ENCODE results near the gene TMC6. TPM values are rescaled to one million over a fixed set of nuclear protein-coding genes. Genes with fewer than 3 reads are reported as not detected.

TMC6 gene
- total and polyA plus RNA-seq, 2 of the 13 experiments (the other 11 are each of a cell fraction or from before 2014, with no cell fraction given) = 48.4 to 99.1 TPM

GRCh38 chr17:78128551-78129350, at the start of gene TMC6 (continued):
- TF ChIP-seq THAP7 (CRISPR knock-in tag; IDR thresholded peaks at IDR 0.05) = peak; percentile 15; the same call in 1 of the 2 replicates
- TF ChIP-seq ZNF230 (CRISPR knock-in tag; IDR thresholded peaks at IDR 0.05) = no peak
- TF ChIP-seq HNF4A (CRISPR knock-in tag; IDR thresholded peaks at IDR 0.05) = peak; percentile 4; the same call in 1 of the 2 replicates
- TF ChIP-seq ETS1 (CRISPR knock-in tag; IDR thresholded peaks at IDR 0.05) = no peak
- no peak for TF ChIP-seq RFXANK (CRISPR knock-in tag; IDR thresholded peaks at IDR 0.05)
- no peak for TF ChIP-seq SRSF1 (optimal IDR thresholded peaks at IDR 0.05; ENCODE audit: low read depth, low read length)
- no peak for TF ChIP-seq NFIB (CRISPR knock-in tag; IDR thresholded peaks at IDR 0.05; ENCODE audit: borderline replicate concordance)
- TF ChIP-seq ZNF768 (CRISPR knock-in tag; IDR thresholded peaks at IDR 0.05) = peak; percentile 40; the same call in 1 of the 2 replicates
- TF ChIP-seq PHF8 (CRISPR knock-in tag; IDR thresholded peaks at IDR 0.05) = no peak; the same call in none of the 2 replicates
- peak; percentile 27; the same call in 1 of the 2 replicates for TF ChIP-seq ZNF709 (CRISPR knock-in tag; IDR thresholded peaks at IDR 0.05)
- TF ChIP-seq ATF5 (CRISPR knock-in tag; IDR thresholded peaks at IDR 0.05; ENCODE audit: low read depth) = no peak
- peak; percentile 28; the same call in 1 of the 2 replicates for TF ChIP-seq GFI1 (CRISPR knock-in tag; IDR thresholded peaks at IDR 0.05; ENCODE audit: borderline replicate concordance)
- TF ChIP-seq ZNF605 (CRISPR knock-in tag; IDR thresholded peaks at IDR 0.05) = peak; percentile 10; the same call in 1 of the 2 replicates
- no peak for TF ChIP-seq ZNF224 (CRISPR knock-in tag; IDR thresholded peaks at IDR 0.05)
- TF ChIP-seq FOXC1 (CRISPR knock-in tag; IDR thresholded peaks at IDR 0.05; ENCODE audit: borderline replicate concordance) = 0 out of 2 replicates have a peak, but pooled peaks have one; percentile 18
- TF ChIP-seq ZFP82 (CRISPR knock-in tag; IDR thresholded peaks at IDR 0.05; ENCODE audit: borderline replicate concordance) = no peak
- TF ChIP-seq SALL1 (CRISPR knock-in tag; IDR thresholded peaks at IDR 0.05) = peak; percentile 73
- TF ChIP-seq CHD2 (IDR thresholded peaks at IDR 0.05; ENCODE audit: low read depth, low read length) = no peak
- no peak for TF ChIP-seq SAFB2 (CRISPR knock-in tag; IDR thresholded peaks at IDR 0.05; ENCODE audit: borderline replicate concordance, low read depth)
- TF ChIP-seq HOXA7 (CRISPR knock-in tag; IDR thresholded peaks at IDR 0.05) = no peak
- no peak for TF ChIP-seq TRIM24 (CRISPR knock-in tag; IDR thresholded peaks at IDR 0.05)
- TF ChIP-seq IRF1 (CRISPR knock-in tag; IDR thresholded peaks at IDR 0.05; ENCODE audit: low read depth) = 0 out of 2 replicates have a peak, but pooled peaks have one; percentile 39
- TF ChIP-seq TP53 (CRISPR knock-in tag; conservative IDR thresholded peaks at IDR 0.05) = no peak
- peak; percentile 29; the same call in 1 of the 2 replicates for TF ChIP-seq ZBTB38 (CRISPR knock-in tag; IDR thresholded peaks at IDR 0.05)
- TF ChIP-seq MED8 (CRISPR knock-in tag; IDR thresholded peaks at IDR 0.05; ENCODE audit: insufficient replicate concordance) = no peak
- TF ChIP-seq ZFY (CRISPR knock-in tag; IDR thresholded peaks at IDR 0.05) = peak; percentile 38; the same call in 1 of the 2 replicates
- no peak for TF ChIP-seq E2F1 (CRISPR knock-in tag; IDR thresholded peaks at IDR 0.05)

Measured in HepG2 (cell line).